ENCODE data around the gene NRTN.
"Not testable (repeated sequence)": the region's sequence is repeated elsewhere in the genome, so short reads cannot be mapped to it uniquely, and the experiment has no call there.

NRTN gene

DNA sequence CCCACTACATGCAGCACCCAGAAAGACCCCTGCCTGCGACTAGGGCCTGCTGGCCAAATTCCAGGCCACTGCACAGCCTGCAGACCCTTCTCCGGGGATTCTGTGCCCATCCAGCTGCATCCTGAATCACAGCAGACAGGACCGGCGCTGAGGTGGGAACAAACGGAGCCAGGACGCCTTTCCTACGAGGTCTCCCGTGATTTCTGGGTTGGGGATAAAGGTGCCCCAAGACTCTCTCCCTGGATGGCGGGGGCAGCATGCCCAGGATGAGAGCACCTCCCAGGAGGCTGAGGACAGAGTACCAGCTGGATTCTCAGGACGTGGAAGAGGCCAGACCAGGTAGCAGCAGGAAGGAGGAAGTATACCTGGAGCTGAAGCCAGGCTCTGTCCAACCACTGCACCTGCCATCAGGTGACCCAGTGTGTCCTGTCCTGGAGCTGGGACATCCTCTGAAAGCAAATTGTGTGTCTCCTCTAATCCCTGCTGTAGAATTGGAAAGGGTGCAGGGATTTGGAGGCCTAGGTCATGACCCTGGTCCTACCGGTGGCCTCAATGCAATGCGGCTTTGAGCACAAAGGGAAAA lies 68.8 kb downstream of the NRTN start:
- DNase-seq, result peak; percentile 25

DNA sequence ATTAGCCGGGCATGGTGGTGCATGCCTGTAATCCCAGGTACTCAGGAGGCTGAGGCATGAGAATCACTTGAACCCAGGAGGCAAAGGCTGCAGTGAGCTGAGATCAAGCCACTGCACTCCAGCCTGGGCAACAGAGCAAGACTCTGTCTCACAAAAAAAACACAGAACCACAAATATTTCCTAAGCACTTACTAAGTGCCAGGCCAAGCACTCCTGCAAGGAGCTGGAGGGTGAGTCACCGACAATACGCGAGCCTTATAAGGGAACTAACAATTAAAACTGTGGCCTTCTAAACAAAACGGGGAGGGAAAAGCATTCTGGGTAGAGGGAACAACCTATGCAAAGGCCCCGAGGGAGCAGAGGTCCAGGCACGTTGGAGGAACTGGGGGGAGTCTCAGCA lies 69.6 kb downstream of the NRTN start:
- DNase-seq, result not testable (repeated sequence)

DNA sequence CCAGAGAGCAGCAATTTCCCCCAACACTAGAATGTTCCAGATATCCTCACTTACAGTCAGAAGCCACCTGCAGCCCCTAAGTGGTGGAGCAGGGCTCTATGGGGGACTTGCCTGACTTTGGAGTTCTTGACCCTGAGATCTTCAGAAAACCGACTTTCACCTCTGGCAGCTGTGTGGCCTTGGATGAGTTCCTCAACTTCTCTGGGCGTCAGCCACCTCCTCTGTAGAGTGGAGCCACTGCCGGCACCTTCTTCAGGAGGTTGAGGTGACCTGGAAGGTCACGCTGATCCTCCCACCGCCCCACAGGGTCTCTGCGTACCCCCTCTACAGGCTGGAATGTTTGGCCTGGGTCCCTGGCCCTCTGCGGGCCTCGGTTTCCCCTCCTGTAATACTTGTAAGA lies 72.6 kb downstream of the NRTN start:
- DNase-seq, result no peak

DNA sequence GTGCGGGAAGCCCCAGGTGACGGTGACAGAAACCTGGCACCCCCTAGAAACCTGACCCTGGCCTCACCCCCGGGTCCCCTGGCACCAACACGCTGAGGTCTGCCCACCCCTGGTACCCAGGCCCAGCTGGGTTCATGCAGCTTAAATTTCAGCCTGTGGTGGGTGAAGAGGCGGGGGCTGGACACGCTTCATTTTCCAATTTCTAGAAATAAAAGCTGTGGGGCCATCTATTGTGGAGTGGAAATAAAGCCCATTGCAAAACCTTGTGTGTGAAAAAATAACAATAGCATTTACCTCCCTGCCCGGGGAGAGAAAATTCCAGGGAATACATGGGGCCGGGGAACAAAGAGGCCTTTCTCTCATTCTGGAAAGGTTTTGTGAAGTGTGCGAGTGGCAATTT lies 73.0 kb downstream of the NRTN start:
- no peak for DNase-seq
